Progenitor cell of endocrine pancreas (in vitro differentiated cells): ENCODE results near the gene RPL18. TPM values are rescaled to one million over a fixed set of nuclear protein-coding genes. Genes with fewer than 3 reads are reported as not detected.
A peak's percentile ranks its signal among the peaks of the same experiment; 100 is the strongest.

Experiments
- DNase-seq: peaks from one replicate; pipeline ENCODE4 v3.0.0; 2021; ENCODE audit warnings: low spot score; ENCODE audit not compliant: unreplicated experiment
- H3K27ac Mint-ChIP-seq: 2 replicates; pipeline ENCODE4 v1.8.0; 2021; ENCODE audit warnings: mild to moderate bottlenecking, moderate library complexity, mixed read lengths
- H3K27me3 Mint-ChIP-seq: 2 replicates; pipeline ENCODE4 v1.8.0; 2021; ENCODE audit warnings: mixed read lengths
- H3K36me3 Mint-ChIP-seq: 2 replicates; pipeline ENCODE4 v1.8.0; 2022; ENCODE audit warnings: mixed read lengths; ENCODE audit not compliant: insufficient read depth
- H3K4me1 Mint-ChIP-seq: 2 replicates; pipeline ENCODE4 v1.8.0; 2021; ENCODE audit warnings: low read depth, mixed read lengths
- H3K4me3 Mint-ChIP-seq: 2 replicates; pipeline ENCODE4 v1.8.0; 2021; ENCODE audit warnings: low read depth, mild to moderate bottlenecking, moderate library complexity, mixed read lengths
- H3K9me3 Mint-ChIP-seq: 2 replicates; pipeline ENCODE4 v1.8.0; 2021; ENCODE audit warnings: low read depth, mixed read lengths
- CTCF ChIP-seq: fragments of 200-600 bp; sonication (generic); IDR thresholded peaks from one replicate; pipeline ENCODE4 v1.5.0; 2021; ENCODE audit warnings: antibody characterized with exemption, mild to moderate bottlenecking; ENCODE audit not compliant: unreplicated experiment
- total RNA-seq: library from RNA; stranded (reverse); gene quantifications from 2 replicates; pipeline ENCODE4 v1.2.1, GENCODE V29; 2021

The RPL18 gene
- total RNA-seq, 1 donor from 2014 or later = 1,379 TPM

GRCh38 chr19:48627865-48628314 is 8.9 kb upstream of the RPL18 start:
- TF ChIP-seq CTCF = no peak
- Mint-ChIP-seq H3K9me3 (no peaks in the 10 kb centered on the region), H3K27me3 (no peaks in the 10 kb centered on the region), H3K27ac (no peak overlapping the region), H3K4me3 (no peak overlapping the region), H3K4me1 (peaks cover 25% of the 10 kb centered on the region), H3K36me3 (peaks cover 4% of the 10 kb centered on the region)
- DNase-seq = no peak

DNA sequence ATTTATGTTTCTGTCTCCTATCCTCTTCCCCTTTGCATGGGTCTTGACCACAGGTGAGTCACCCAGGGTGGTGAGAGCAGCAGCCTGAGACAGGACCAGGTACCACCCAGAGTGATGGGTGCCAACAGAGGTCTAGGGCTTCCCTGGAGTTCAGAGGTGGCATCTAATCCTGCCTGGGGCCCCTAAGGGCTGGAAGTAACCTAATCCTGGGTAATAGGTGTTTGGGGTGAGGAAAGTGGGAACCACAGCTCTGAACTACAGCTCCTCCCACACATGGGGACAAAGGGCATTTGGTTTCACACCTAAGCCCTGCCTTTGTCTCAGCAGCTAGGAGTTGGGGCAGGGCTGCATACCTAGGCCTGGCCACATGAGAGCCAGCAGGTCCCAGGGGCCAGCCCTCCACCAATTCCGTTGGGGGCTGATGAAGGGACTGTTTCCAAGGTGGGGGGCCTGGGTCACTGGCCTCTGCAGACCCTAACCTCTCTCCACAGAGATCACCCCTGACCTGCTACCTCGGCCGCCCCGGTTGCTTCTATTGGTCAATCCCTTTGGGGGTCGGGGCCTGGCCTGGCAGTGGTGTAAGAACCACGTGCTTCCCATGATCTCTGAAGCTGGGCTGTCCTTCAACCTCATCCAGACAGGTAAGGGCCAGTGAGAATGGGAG is 8.4 kb upstream of the RPL18 start:
- H3K4me3 Mint-ChIP-seq = peak overlapping the region; percentile 47

GRCh38 chr19:48625891-48626327 is 6.9 kb upstream of the RPL18 start:
- H3K27me3 Mint-ChIP-seq = no peaks in the 10 kb centered on the region
- H3K4me3 Mint-ChIP-seq = peak overlapping the region; percentile 77
- no peak for TF ChIP-seq CTCF
- peaks cover 4% of the 10 kb centered on the region for H3K36me3 Mint-ChIP-seq
- H3K4me1 Mint-ChIP-seq = peaks cover 25% of the 10 kb centered on the region
- DNase-seq = no peak
- no peak overlapping the region for H3K27ac Mint-ChIP-seq
- H3K9me3 Mint-ChIP-seq = no peaks in the 10 kb centered on the region

More for the DNA sequence above, 8.4 kb upstream of the RPL18 start:
- Mint-ChIP-seq H3K27ac (no peak overlapping the region), H3K4me1 (peaks cover 23% of the 10 kb centered on the region), H3K36me3 (peaks cover 4% of the 10 kb centered on the region), H3K27me3 (no peaks in the 10 kb centered on the region), H3K9me3 (no peaks in the 10 kb centered on the region)
- no peak for TF ChIP-seq CTCF
- no peak for DNase-seq

- Mint-ChIP-seq H3K36me3 (peaks cover 3% of the 10 kb centered on the region), H3K9me3 (no peaks in the 10 kb centered on the region), H3K27ac (peak overlapping the region; percentile 94), H3K27me3 (no peaks in the 10 kb centered on the region), H3K4me1 (peaks cover 22% of the 10 kb centered on the region), H3K4me3 (peak overlapping the region; percentile 77)
- DNase-seq = no peak
- no peak for TF ChIP-seq CTCF
Measured at GRCh38 chr19:48624791-48625723, 6.1 kb upstream of the RPL18 start.

DNA sequence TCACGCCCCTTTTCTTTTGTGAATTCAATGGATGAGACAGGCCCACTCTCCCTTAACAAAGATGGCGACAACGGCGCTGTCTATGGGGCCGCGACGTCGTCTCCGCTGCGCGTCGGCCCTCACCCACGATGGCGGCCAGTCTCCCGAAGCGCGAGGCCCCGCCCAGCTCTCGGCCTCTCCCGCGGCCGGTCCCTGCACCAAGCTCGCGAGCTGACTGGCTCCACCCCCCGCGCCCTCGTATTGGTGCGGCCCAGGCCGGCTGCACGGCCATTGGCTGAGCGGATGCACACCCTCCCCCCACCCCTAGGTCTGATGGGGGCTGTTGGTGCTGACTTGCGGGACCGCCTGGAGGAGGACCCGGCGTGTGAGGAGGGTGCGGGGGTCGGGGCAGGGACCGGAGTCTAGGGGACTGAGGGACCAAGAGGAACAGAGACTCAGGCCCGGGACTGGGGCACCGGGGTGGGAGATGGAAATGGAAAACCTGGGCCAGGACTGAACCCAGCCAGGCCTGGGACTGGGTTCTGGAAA is 5.2 kb upstream of the RPL18 start:
- Mint-ChIP-seq H3K9me3 (no peaks in the 10 kb centered on the region), H3K27me3 (no peaks in the 10 kb centered on the region), H3K36me3 (peaks cover 4% of the 10 kb centered on the region), H3K27ac (peak overlapping the region; percentile 97), H3K4me3 (peak overlapping the region; percentile 77), H3K4me1 (peaks cover 26% of the 10 kb centered on the region)
- peak; percentile 97 for DNase-seq
- TF ChIP-seq CTCF = no peak
